Measurements from ENCODE around the gene SGMS1.

GRCh38 chr10:50552771-50553535, 70.8 kb downstream of the SGMS1 start:
- peak; percentile 35 for TF ChIP-seq CTCF (IDR thresholded peaks at IDR 0.05)
- no peak for TF ChIP-seq RCOR1 (IDR thresholded peaks at IDR 0.05; ENCODE audit: low read length)
- TF ChIP-seq EZH2phosphoT487 (IDR thresholded peaks at IDR 0.05; ENCODE audit: borderline replicate concordance, low read depth), result no peak
- peak; percentile 40 for TF ChIP-seq SMC3 (IDR thresholded peaks at IDR 0.05; ENCODE audit: low read depth, low read length)
